ENCODE measurements around the gene PHETA1. TPM values are rescaled to one million over a fixed set of nuclear protein-coding genes. Genes with fewer than 3 reads are reported as not detected.
"Not testable (repeated sequence)": the region's sequence is repeated elsewhere in the genome, so short reads cannot be mapped to it uniquely, and the experiment has no call there.

Gene PHETA1
- polyA plus RNA-seq, 3 donors = 7.5 to 14.6 (median 7.5) TPM

GRCh38 chr12:111359231-111359913 is 9.5 kb downstream of the PHETA1 start:
- 44 to 54% (median 49%) methylated on average over 11 of the region's 11 CpGs for whole genome bisulfite sequencing, 3 donors
- H3K27ac ChIP-seq (ENCODE audit: low read depth, low read length) = no peak overlapping the region

- WGBS, 3 donors = 81 to 87% (median 82%) methylated on average over 9 of the region's 9 CpGs
- H3K27ac ChIP-seq (ENCODE audit: low read depth, low read length) = no peak overlapping the region
Measured at GRCh38 chr12:111355201-111355925, 13.5 kb downstream of the PHETA1 start.

- WGBS, 3 donors = 91 to 92% (median 91%) methylated on average over 5 of the region's 5 CpGs
- no peak overlapping the region for H3K27ac ChIP-seq (ENCODE audit: low read depth, low read length)
Measured at GRCh38 chr12:111354511-111354910, 14.4 kb downstream of the PHETA1 start.

GRCh38 chr12:111353603-111354295 is 15.1 kb downstream of the PHETA1 start:
- 72 to 87% (median 76%) methylated on average over 5 of the region's 5 CpGs for WGBS, 3 donors
- H3K27ac ChIP-seq (ENCODE audit: low read depth, low read length) = no peak overlapping the region

- H3K27ac ChIP-seq (ENCODE audit: low read depth, low read length) = no peak overlapping the region
- 80 to 86% (median 84%) methylated on average over 7 of the region's 7 CpGs for WGBS, 3 donors
Measured at GRCh38 chr12:111353026-111353425, 15.9 kb downstream of the PHETA1 start.

GRCh38 chr12:111352296-111352993 is 16.4 kb downstream of the PHETA1 start:
- 66 to 75% (median 69%) methylated on average over 9 of the region's 9 CpGs for WGBS, 3 donors
- H3K27ac ChIP-seq (ENCODE audit: low read depth, low read length) = no peak overlapping the region

- WGBS, 3 donors = 87 to 90% (median 88%) methylated on average over 2 of the region's 2 CpGs
- no peak overlapping the region for H3K27ac ChIP-seq (ENCODE audit: low read depth, low read length)
Measured at GRCh38 chr12:111351026-111351425, 17.9 kb downstream of the PHETA1 start.

- 85 to 90% (median 87%) methylated on average over 17 of the region's 17 CpGs for WGBS, 3 donors
- no peak overlapping the region for H3K27ac ChIP-seq (ENCODE audit: low read depth, low read length)
Measured at GRCh38 chr12:111349748-111350520, 19.0 kb downstream of the PHETA1 start.

GRCh38 chr12:111349101-111349747 is 19.7 kb downstream of the PHETA1 start:
- WGBS, 3 donors = 88 to 93% (median 92%) methylated on average over 11 of the region's 11 CpGs
- H3K27ac ChIP-seq (ENCODE audit: low read depth, low read length) = no peak overlapping the region

- WGBS, 3 donors = 96 to 97% (median 96%) methylated on average over 18 of the region's 18 CpGs
- no peak overlapping the region for H3K27ac ChIP-seq (ENCODE audit: low read depth, low read length)
Measured at GRCh38 chr12:111347891-111348644, 20.8 kb downstream of the PHETA1 start.

- WGBS, 3 donors = 86 to 87% (median 87%) methylated on average over 4 of the region's 4 CpGs
- no peak overlapping the region for H3K27ac ChIP-seq (ENCODE audit: low read depth, low read length)
Measured at GRCh38 chr12:111344254-111344875, 24.5 kb downstream of the PHETA1 start.

- WGBS, 3 donors = 83 to 86% (median 86%) methylated on average over 1 of the region's 1 CpG
- no peak overlapping the region for H3K27ac ChIP-seq (ENCODE audit: low read depth, low read length)
Measured at GRCh38 chr12:111343181-111343580, 25.7 kb downstream of the PHETA1 start.

GRCh38 chr12:111342376-111342775 is 26.5 kb downstream of the PHETA1 start:
- no peak overlapping the region for H3K27ac ChIP-seq (ENCODE audit: low read depth, low read length)
- 90 to 97% (median 92%) methylated on average over 8 of the region's 8 CpGs for WGBS, 3 donors

GRCh38 chr12:111341426-111342065 is 27.3 kb downstream of the PHETA1 start:
- H3K27ac ChIP-seq (ENCODE audit: low read depth, low read length) = no peak overlapping the region
- WGBS, 3 donors = 86 to 91% (median 87%) methylated on average over 19 to 20 of the region's 20 CpGs

- 72 to 80% (median 73%) methylated on average over 8 of the region's 8 CpGs for WGBS, 3 donors
Measured at GRCh38 chr12:111340680-111341079, 28.2 kb downstream of the PHETA1 start.

GRCh38 chr12:111340231-111340630 is 28.7 kb downstream of the PHETA1 start:
- WGBS, 3 donors = 89 to 94% (median 94%) methylated on average over 1 of the region's 1 CpG

More at GRCh38 chr12:111340680-111341079, 28.2 kb downstream of the PHETA1 start:
- H3K27ac ChIP-seq (ENCODE audit: low read depth, low read length) = not testable (repeated sequence)

More at GRCh38 chr12:111340231-111340630, 28.7 kb downstream of the PHETA1 start:
- no peak overlapping the region for H3K27ac ChIP-seq (ENCODE audit: low read depth, low read length)
